Stimulated activated CD8-positive, alpha-beta memory T cell treated with anti-CD3 and anti-CD28 coated beads, Interleukin-4, amount 100 ng/mL, for 1 hour (primary cell): Measurements from ENCODE around the gene MAP2.

Experiments used
- DNase-seq, 2 donors: peaks; one replicate each; pipeline ENCODE4 v3.0.0-alpha.2; 2020; ENCODE audit warnings: low read depth in 2 of 2, low spot score in 1 of 2

MAP2 gene

GRCh38 chr2:209422191-209422754, 1.6 kb upstream of the MAP2 start:
- no peak for DNase-seq

- no peak for DNase-seq
Observed at GRCh38 chr2:209424199-209424701, 403 bp downstream of the MAP2 start.

- no peak for DNase-seq
Observed at GRCh38 chr2:209424781-209425470, 1.1 kb downstream of the MAP2 start.

GRCh38 chr2:209425471-209426071, 1.7 kb downstream of the MAP2 start:
- DNase-seq, result no peak

- no peak for DNase-seq
Observed at GRCh38 chr2:209426432-209426831, 2.6 kb downstream of the MAP2 start.

GRCh38 chr2:209431701-209432100, 7.9 kb downstream of the MAP2 start:
- no peak for DNase-seq

- DNase-seq, result no peak
Observed at GRCh38 chr2:209441541-209441940, 17.7 kb downstream of the MAP2 start.

- DNase-seq, result no peak
Observed at GRCh38 chr2:209442939-209443338, 19.1 kb downstream of the MAP2 start.

- no peak for DNase-seq
Observed at GRCh38 chr2:209445485-209445884, 21.6 kb downstream of the MAP2 start.

- DNase-seq, result no peak
Observed at GRCh38 chr2:209451209-209451834, 27.5 kb downstream of the MAP2 start.

GRCh38 chr2:209456489-209456888, 32.6 kb downstream of the MAP2 start:
- DNase-seq, result no peak

- DNase-seq, result no peak
Observed at GRCh38 chr2:209458008-209458979, 34.4 kb downstream of the MAP2 start.

- DNase-seq, result no peak
Observed at GRCh38 chr2:209459359-209459758, 35.5 kb downstream of the MAP2 start.

GRCh38 chr2:209460151-209460761, 36.4 kb downstream of the MAP2 start:
- no peak for DNase-seq

- DNase-seq, result no peak
Observed at GRCh38 chr2:209463226-209463625, 39.4 kb downstream of the MAP2 start.

- no peak for DNase-seq
Observed at GRCh38 chr2:209463835-209464234, 40.0 kb downstream of the MAP2 start.

GRCh38 chr2:209468846-209469245, 45.0 kb downstream of the MAP2 start:
- no peak for DNase-seq

- no peak for DNase-seq
Observed at GRCh38 chr2:209469481-209469880, 45.6 kb downstream of the MAP2 start.

- no peak for DNase-seq
Observed at GRCh38 chr2:209470466-209470865, 46.6 kb downstream of the MAP2 start.

GRCh38 chr2:209471037-209471436, 47.2 kb downstream of the MAP2 start:
- no peak for DNase-seq
